A549 (cell line): Measurements from ENCODE around the gene TRDMT1. TPM values are rescaled to one million over a fixed set of nuclear protein-coding genes. Genes with fewer than 3 reads are reported as not detected.
A peak's percentile ranks its signal among the peaks of the same experiment; 100 is the strongest.

ENCODE experiments used
- ATAC-seq, 2 experiments: fragments of 200-7000 bp in 1 of 2; fragments of >200 bp in 1 of 2; cut with Nextera tagmentation in 1 of 2; cut with Tn5 transposase in 1 of 2; 3 replicates each; pipeline versions ENCODE4 v1.8.0 to v1.9.1; 2018 to 2020; ENCODE audit warnings: mild to moderate bottlenecking in 1 of 2, moderate library complexity in 1 of 2
- CTCF ChIA-PET: fragments of 300-600 bp; sonication (Branson Sonifier 250); formaldehyde crosslinking; extraction: SDS; loops from one replicate; lab custom pipeline; 2021; ENCODE audit warnings: antibody characterized with exemption, inconsistent platforms; lab: Yijun Ruan, JAX
- POLR2A ChIA-PET: fragments of 350-600 bp; formaldehyde crosslinking; extraction: SDS; loops from one replicate; lab custom pipeline; 2021; ENCODE audit warnings: antibody characterized with exemption, inconsistent platforms; lab: Yijun Ruan, JAX
- DNase-seq, 2 experiments: peaks; one replicate each; pipeline versions ENCODE4 v3.0.0 to v3.0.0-alpha.2; 2011 to 2016; ENCODE audit warnings: low read depth in 1 of 2, low spot score in 1 of 2
- FAIRE-seq: peaks from 2 replicates; lab custom pipeline; 2011; peaks lifted over from hg19 to GRCh38; lab: Jason Lieb, UNC
- H3K27ac ChIP-seq, 2 experiments: fragments of >200 bp; sonication (Bioruptor Twin); formaldehyde crosslinking; 3 replicates each; pipeline ENCODE4 v1.5.1; 2016 to 2017
- H3K4me1 ChIP-seq: fragments of >200 bp; sonication (Bioruptor Twin); formaldehyde crosslinking; 3 replicates; pipeline ENCODE4 v1.6.1; 2016
- H3K4me2 ChIP-seq: fragments of >200 bp; sonication (Bioruptor Twin); formaldehyde crosslinking; 3 replicates; pipeline ENCODE4 v1.6.1; 2016
- H3K4me3 ChIP-seq: fragments of >200 bp; sonication (Bioruptor Twin); formaldehyde crosslinking; 3 replicates; pipeline ENCODE4 v1.5.1; 2016
- H3K9me3 ChIP-seq: fragments of >200 bp; sonication (Bioruptor Twin); formaldehyde crosslinking; 3 replicates; pipeline ENCODE4 v1.6.1; 2016
- ATOH8 ChIP-seq: fragments of 250-450 bp; sonication (Bioruptor Pico); IDR thresholded peaks from 2 replicates; pipeline ENCODE4 v1.5.0; 2020; ENCODE audit warnings: low read depth, mild to moderate bottlenecking, moderate library complexity
- BHLHE40 ChIP-seq: IDR thresholded peaks from 2 replicates; pipeline ENCODE4 v1.6.1; 2012; ENCODE audit warnings: low read depth, low read length, inconsistent platforms
- CBX2 ChIP-seq: fragments of 200-600 bp; sonication (generic); IDR thresholded peaks from 2 replicates; pipeline ENCODE4 v1.6.1; 2016; ENCODE audit warnings: low read depth, mild to moderate bottlenecking, borderline replicate concordance
- CBX8 ChIP-seq: fragments of 200-600 bp; sonication (generic); IDR thresholded peaks from 2 replicates; pipeline ENCODE4 v1.6.1; 2016
- CEBPB ChIP-seq, 2 experiments: fragments of >200 bp in 1 of 2; sonication (Bioruptor Twin) in 1 of 2; formaldehyde crosslinking in 1 of 2; IDR thresholded peaks; 2 replicates each; pipeline ENCODE4 v1.6.1; 2012 to 2016
- CHD2 ChIP-seq: fragments of 150-350 bp; IDR thresholded peaks from 2 replicates; pipeline ENCODE4 v1.6.1; 2014; ENCODE audit warnings: low read length; ENCODE audit not compliant: partially characterized antibody
- EHMT2 ChIP-seq: fragments of 200-600 bp; sonication (generic); IDR thresholded peaks from 2 replicates; pipeline ENCODE4 v1.6.1; 2016; ENCODE audit warnings: antibody characterized with exemption, low read depth, mild to moderate bottlenecking, moderate library complexity
- EP300 ChIP-seq, 2 experiments: fragments of >200 bp; sonication (Bioruptor Twin); formaldehyde crosslinking; IDR thresholded peaks; 2 replicates in 1 of 2; 3 replicates in 1 of 2; pipeline ENCODE4 v1.6.1; 2016 to 2017
- FOSB ChIP-seq: fragments of 250-450 bp; sonication (Bioruptor Pico); IDR thresholded peaks from 2 replicates; pipeline ENCODE4 v1.5.0; 2020; ENCODE audit warnings: mild to moderate bottlenecking, moderate library complexity
- GATA3 ChIP-seq: IDR thresholded peaks from 2 replicates; pipeline ENCODE4 v1.6.1; 2012; ENCODE audit warnings: borderline replicate concordance
- HDAC2 ChIP-seq: fragments of 200-600 bp; sonication (generic); IDR thresholded peaks from 2 replicates; pipeline ENCODE4 v1.6.1; 2016
- HMGXB4 ChIP-seq: fragments of 250-450 bp; sonication (Bioruptor Pico); IDR thresholded peaks from 2 replicates; pipeline ENCODE4 v1.5.0; 2021; ENCODE audit warnings: mild to moderate bottlenecking, moderate library complexity, borderline replicate concordance
- HOXA7 ChIP-seq: fragments of 250-450 bp; sonication (Bioruptor Pico); IDR thresholded peaks from 2 replicates; pipeline ENCODE4 v1.5.0; 2020; ENCODE audit warnings: mild to moderate bottlenecking, moderate library complexity
- HOXB13 ChIP-seq: fragments of 250-450 bp; sonication (Bioruptor Pico); IDR thresholded peaks from 2 replicates; pipeline ENCODE4 v1.5.0; 2020; ENCODE audit warnings: low read depth, mild to moderate bottlenecking, moderate library complexity
- HOXB5 ChIP-seq: fragments of 250-450 bp; sonication (Bioruptor Pico); IDR thresholded peaks from 2 replicates; pipeline ENCODE4 v1.5.0; 2020; ENCODE audit warnings: mild to moderate bottlenecking, moderate library complexity
- JUN ChIP-seq, 2 experiments: fragments of >200 bp; sonication (Bioruptor Twin); formaldehyde crosslinking; IDR thresholded peaks; 2 replicates in 1 of 2; 3 replicates in 1 of 2; pipeline ENCODE4 v1.6.1; 2016 to 2017
- JUNB ChIP-seq: fragments of >200 bp; sonication (Bioruptor Twin); formaldehyde crosslinking; IDR thresholded peaks from 2 replicates; pipeline ENCODE4 v1.6.1; 2016
- KDM5A ChIP-seq: fragments of 200-600 bp; sonication (generic); IDR thresholded peaks from 2 replicates; pipeline ENCODE4 v1.6.1; 2016; ENCODE audit warnings: antibody characterized with exemption, mild to moderate bottlenecking
- MAFK ChIP-seq: fragments of 450-650 bp; IDR thresholded peaks from 2 replicates; pipeline ENCODE4 v1.6.1; 2014; ENCODE audit not compliant: partially characterized antibody
- MAZ ChIP-seq: fragments of 150-350 bp; IDR thresholded peaks from 2 replicates; pipeline ENCODE4 v1.6.1; 2014; ENCODE audit warnings: antibody characterized with exemption, low read depth, low read length, borderline replicate concordance
- MYC ChIP-seq: IDR thresholded peaks from 2 replicates; pipeline ENCODE4 v1.6.1; 2012; ENCODE audit warnings: mild to moderate bottlenecking, inconsistent platforms, low read length, improper control_type of control experiment, borderline replicate concordance
- NR3C1 ChIP-seq: fragments of >200 bp; sonication (Bioruptor Twin); formaldehyde crosslinking; IDR thresholded peaks from 3 replicates; pipeline ENCODE4 v1.6.1; 2017
- POLR2AphosphoS2 ChIP-seq: conservative IDR thresholded peaks from 2 replicates; pipeline ENCODE4 v1.6.1; 2012; ENCODE audit warnings: low read length, improper control_type of control experiment, inconsistent platforms
- RARB ChIP-seq: fragments of 250-450 bp; sonication (Bioruptor Pico); IDR thresholded peaks from 2 replicates; pipeline ENCODE4 v1.8.0; 2021; ENCODE audit warnings: mild to moderate bottlenecking, moderate library complexity
- RCOR1 ChIP-seq: fragments of 150-350 bp; IDR thresholded peaks from 2 replicates; pipeline ENCODE4 v1.6.1; 2014; ENCODE audit warnings: antibody characterized with exemption, low read length, low read depth
- RFX5 ChIP-seq: fragments of 450-650 bp; IDR thresholded peaks from 2 replicates; pipeline ENCODE4 v1.7.1; 2014; ENCODE audit warnings: antibody characterized with exemption, mild to moderate bottlenecking, moderate library complexity
- SMC3 ChIP-seq: fragments of >200 bp; sonication (Bioruptor Twin); formaldehyde crosslinking; IDR thresholded peaks from 3 replicates; pipeline ENCODE4 v1.6.1; 2018; ENCODE audit warnings: inconsistent platforms
- SREBF2 ChIP-seq: fragments of 450-650 bp; IDR thresholded peaks from 2 replicates; pipeline ENCODE4 v1.6.1; 2014; ENCODE audit warnings: mild to moderate bottlenecking, moderate library complexity
- TP53 ChIP-seq: fragments of 250-450 bp; sonication (Bioruptor Pico); IDR thresholded peaks from 2 replicates; pipeline ENCODE4 v1.5.0; 2021; ENCODE audit warnings: mild to moderate bottlenecking, moderate library complexity
- ZC3H11A ChIP-seq: fragments of 450-650 bp; IDR thresholded peaks from 2 replicates; pipeline ENCODE4 v1.6.1; 2014; ENCODE audit warnings: antibody characterized with exemption, mild to moderate bottlenecking
- ZFP36 ChIP-seq: fragments of 450-650 bp; IDR thresholded peaks from 2 replicates; pipeline ENCODE4 v1.6.1; 2014; ENCODE audit warnings: borderline replicate concordance; ENCODE audit not compliant: partially characterized antibody
- ZSCAN20 ChIP-seq: fragments of 250-450 bp; sonication (Bioruptor Pico); IDR thresholded peaks from 2 replicates; pipeline ENCODE4 v1.8.0; 2022; ENCODE audit warnings: mild to moderate bottlenecking, moderate library complexity
- WGBS: methylation state at CpG from one replicate; pipeline ENCODE4 v1.1.6; 2017; ENCODE audit errors: missing lambda C conversion rate; 5-methylcytosine and 5-hydroxymethylcytosine counted together
- polyA minus RNA-seq: library from RNA; depleted of rRNA, polyadenylated mRNA; stranded (reverse); fragments of >200 nt; gene quantifications from 2 replicates; pipeline ENCODE4 v1.2.3, GENCODE V29; 2011; rRNA and poly(A)+ RNA removed
- polyA plus RNA-seq, 4 experiments: library from polyadenylated mRNA; depleted of rRNA in 3 of 4; stranded (reverse); fragments of >200 nt; fragmentation: RNase III in 1 of 4; extraction: RNeasy Plus Mini Kit Qiagen cat#74134 plus additional on column Dnase treatment in 1 of 4; gene quantifications; 2 replicates in 3 of 4; 3 replicates in 1 of 4; pipeline ENCODE4 v1.2.3, GENCODE V29; 2011 to 2017
- TF ChIP-seq, protein P1 (sequence below): fragments of 150-350 bp; IDR thresholded peaks from 2 replicates; pipeline ENCODE4 v1.6.1; 2014; ENCODE audit warnings: low read depth, mild to moderate bottlenecking, low read length
- TF ChIP-seq, protein P2 (sequence below): IDR thresholded peaks from 2 replicates; pipeline ENCODE4 v1.6.1; 2012
- TF ChIP-seq, protein P3 (sequence below): fragments of 450-650 bp; IDR thresholded peaks from 2 replicates; pipeline ENCODE4 v1.6.1; 2014; ENCODE audit warnings: antibody characterized with exemption

The TRDMT1 gene
- 5.7 and 7.4 TPM in 2 replicates for polyA plus RNA-seq (2011; rRNA removed)
- polyA plus RNA-seq (2012; cell fraction: cytosol; rRNA removed) = 1.8 and 1.9 TPM in 2 replicates
- polyA plus RNA-seq (2012; cell fraction: nucleus; rRNA removed) = 1.0 and 1.1 TPM in 2 replicates
- 2.4 to 3.4 TPM (median 3.3 TPM) in 3 replicates for polyA plus RNA-seq (2017; fragmentation: RNase III; extraction: RNeasy Plus Mini Kit Qiagen cat#74134 plus additional on column Dnase treatment)
- polyA minus RNA-seq = 4.6 and 5.1 TPM in 2 replicates

DNA sequence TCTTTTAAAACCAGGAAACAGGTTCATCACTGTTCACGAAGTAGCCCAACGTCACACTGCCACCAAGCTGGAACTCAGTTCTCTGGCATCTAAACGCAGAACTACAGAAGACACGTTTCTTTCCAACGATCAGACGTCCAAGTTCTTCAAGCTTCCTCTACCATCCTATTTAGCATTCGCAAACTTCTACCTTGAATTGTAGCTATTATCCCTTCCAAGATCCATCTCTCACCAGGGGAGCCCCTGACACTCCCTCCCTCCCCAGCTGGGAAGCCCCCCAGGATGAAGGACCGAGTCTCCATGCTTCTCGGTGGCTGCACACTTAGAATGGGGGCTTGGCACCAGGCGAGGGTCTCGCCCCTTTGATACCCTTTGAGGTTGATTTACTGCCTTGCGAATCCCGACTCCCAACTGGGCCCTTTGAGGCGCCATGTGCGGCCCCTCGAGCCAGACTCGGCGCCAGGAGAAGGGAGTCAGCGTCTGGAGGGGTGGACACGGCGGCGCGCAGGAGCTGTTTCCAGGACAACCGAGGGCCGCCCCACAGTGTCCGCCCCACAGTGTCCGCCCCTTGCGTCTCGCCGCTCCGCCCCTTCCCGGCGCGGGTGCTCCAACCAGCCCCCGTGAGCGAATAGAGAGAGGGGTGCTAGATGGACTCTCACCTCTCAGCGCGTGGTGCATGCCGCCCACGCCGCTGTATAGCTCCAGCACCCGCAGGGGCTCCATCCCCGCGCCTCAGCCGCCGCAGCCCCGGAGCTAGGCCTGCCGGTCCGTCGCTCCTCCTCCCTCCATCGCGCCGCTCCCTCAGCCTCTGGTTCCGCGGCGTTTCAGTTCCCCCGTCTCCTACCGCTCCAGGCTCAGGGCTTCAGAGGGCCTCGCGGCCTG is at the start of gene TRDMT1:
TRDMT1 (minus strand) TSS at position 761 of the 882 bp plus-strand sequence; CDS start at position 723, 38 bp downstream.
- peaks cover 15% of the 10 kb centered on the region for H3K4me1 ChIP-seq
- peak within 1 kb of the TSS; percentile 88 to 96 for H3K27ac ChIP-seq
- ChIA-PET POLR2A (interaction anchor here (0.6 to 2.0 kb wide), 14 partner anchors 9 to 384 kb away, joined by 3 to 96 read pairs (median 6); partner anchors contain the start of genes RSU1 and VIM), CTCF (interaction anchor here (0.7 to 3.5 kb wide), 14 partner anchors 11 to 374 kb away, joined by 3 to 47 read pairs (median 4); partner anchors contain the start of gene VIM)
- FAIRE-seq (peak; percentile 63), ATAC-seq (peak; percentile 99 to 100), DNase-seq (peak; percentile 76 to 92)
- H3K9me3 ChIP-seq = no peaks in the 10 kb centered on the region
- H3K4me3 ChIP-seq = peak within 1 kb of the TSS; percentile 65
- WGBS = 4% methylated on average over 28 of the region's 60 CpGs
- peak within 1 kb of the TSS; percentile 86 for H3K4me2 ChIP-seq
- TF ChIP-seq EP300 (IDR thresholded peaks at IDR 0.05) (peak in 1 of 2 experiments; percentile 16; a peak in 1 of 5 replicates), ATOH8 (CRISPR knock-in tag) (no peak), HMGXB4 (peak; percentile 71; the same call in 1 of the 2 replicates), HDAC2 (no peak), SMC3 (no peak), JUN (IDR thresholded peaks at IDR 0.05) (peak; percentile 29 to 94; a peak in 4 of 5 replicates), CEBPB (IDR thresholded peaks at IDR 0.05) (no peak), CBX8 (no peak), NR3C1 (no peak), HOXB13 (CRISPR knock-in tag) (peak; percentile 57; the same call in 1 of the 2 replicates), ZSCAN20 (no peak), RARB (CRISPR knock-in tag) (no peak), BHLHE40 (no peak), CBX2 (no peak), HOXA7 (CRISPR knock-in tag) (no peak), TP53 (0 out of 2 replicates have a peak, but pooled peaks have one; percentile 73), MYC (peak; percentile 60), POLR2AphosphoS2 (no peak), HOXB5 (CRISPR knock-in tag) (peak; percentile 71; the same call in 1 of the 2 replicates), ZC3H11A (peak; percentile 20; the same call in 1 of the 2 replicates), GATA3 (peak; percentile 43; the same call in 1 of the 2 replicates), RFX5 (no peak; the same call in 1 of the 2 replicates), CHD2 (no peak), MAZ (no peak), RCOR1 (no peak), KDM5A (peak; percentile 83), SREBF2 (no peak), MAFK (no peak), ZFP36 (no peak), FOSB (CRISPR knock-in tag) (no peak), JUNB (no peak), EHMT2 (peak; percentile 37; the same call in 1 of the 2 replicates)
- TF ChIP-seq, protein P1, sequence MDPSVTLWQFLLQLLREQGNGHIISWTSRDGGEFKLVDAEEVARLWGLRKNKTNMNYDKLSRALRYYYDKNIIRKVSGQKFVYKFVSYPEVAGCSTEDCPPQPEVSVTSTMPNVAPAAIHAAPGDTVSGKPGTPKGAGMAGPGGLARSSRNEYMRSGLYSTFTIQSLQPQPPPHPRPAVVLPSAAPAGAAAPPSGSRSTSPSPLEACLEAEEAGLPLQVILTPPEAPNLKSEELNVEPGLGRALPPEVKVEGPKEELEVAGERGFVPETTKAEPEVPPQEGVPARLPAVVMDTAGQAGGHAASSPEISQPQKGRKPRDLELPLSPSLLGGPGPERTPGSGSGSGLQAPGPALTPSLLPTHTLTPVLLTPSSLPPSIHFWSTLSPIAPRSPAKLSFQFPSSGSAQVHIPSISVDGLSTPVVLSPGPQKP = 0 out of 2 replicates have a peak, but pooled peaks have one; percentile 7
- TF ChIP-seq, protein P2, sequence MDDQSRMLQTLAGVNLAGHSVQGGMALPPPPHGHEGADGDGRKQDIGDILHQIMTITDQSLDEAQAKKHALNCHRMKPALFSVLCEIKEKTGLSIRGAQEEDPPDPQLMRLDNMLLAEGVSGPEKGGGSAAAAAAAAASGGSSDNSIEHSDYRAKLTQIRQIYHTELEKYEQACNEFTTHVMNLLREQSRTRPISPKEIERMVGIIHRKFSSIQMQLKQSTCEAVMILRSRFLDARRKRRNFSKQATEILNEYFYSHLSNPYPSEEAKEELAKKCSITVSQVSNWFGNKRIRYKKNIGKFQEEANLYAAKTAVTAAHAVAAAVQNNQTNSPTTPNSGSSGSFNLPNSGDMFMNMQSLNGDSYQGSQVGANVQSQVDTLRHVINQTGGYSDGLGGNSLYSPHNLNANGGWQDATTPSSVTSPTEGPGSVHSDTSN = no peak
- TF ChIP-seq, protein P3, sequence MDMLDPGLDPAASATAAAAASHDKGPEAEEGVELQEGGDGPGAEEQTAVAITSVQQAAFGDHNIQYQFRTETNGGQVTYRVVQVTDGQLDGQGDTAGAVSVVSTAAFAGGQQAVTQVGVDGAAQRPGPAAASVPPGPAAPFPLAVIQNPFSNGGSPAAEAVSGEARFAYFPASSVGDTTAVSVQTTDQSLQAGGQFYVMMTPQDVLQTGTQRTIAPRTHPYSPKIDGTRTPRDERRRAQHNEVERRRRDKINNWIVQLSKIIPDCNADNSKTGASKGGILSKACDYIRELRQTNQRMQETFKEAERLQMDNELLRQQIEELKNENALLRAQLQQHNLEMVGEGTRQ = no peak
